Liver (tissue), 3 donors: ENCODE data around the gene MLLT3.

Source experiments
- FOXA1 ChIP-seq: IDR thresholded peaks from 2 replicates; pipeline ENCODE4 v1.6.1; 2016; ENCODE audit warnings: antibody characterized with exemption
- GABPA ChIP-seq, 2 donors: IDR thresholded peaks in 1 of 2; conservative IDR thresholded peaks in 1 of 2; 2 replicates each; pipeline ENCODE4 v1.6.1; 2016; ENCODE audit warnings: antibody characterized with exemption in 2 of 2, mild to moderate bottlenecking in 1 of 2, moderate library complexity in 1 of 2
- TF ChIP-seq, protein P1 (sequence below): IDR thresholded peaks from 2 replicates; pipeline ENCODE4 v1.6.1; 2016; ENCODE audit warnings: antibody characterized with exemption, mild to moderate bottlenecking
- TF ChIP-seq, protein P2 (sequence below): fragments of 150-350 bp; IDR thresholded peaks from 2 replicates; pipeline ENCODE4 v1.5.1; 2017; ENCODE audit warnings: improper control_type of control experiment, low read depth, low read length; ENCODE audit not compliant: missing input control
- TF ChIP-seq, protein P3 (sequence below): IDR thresholded peaks from 2 replicates; pipeline ENCODE4 v1.6.1; 2016; ENCODE audit warnings: antibody characterized with exemption
- TF ChIP-seq, protein P4 (sequence below): IDR thresholded peaks from 2 replicates; pipeline ENCODE4 v1.6.1; 2016; ENCODE audit warnings: antibody characterized with exemption
- donor health status: healthy.
- donor health status: healthy.

DNA sequence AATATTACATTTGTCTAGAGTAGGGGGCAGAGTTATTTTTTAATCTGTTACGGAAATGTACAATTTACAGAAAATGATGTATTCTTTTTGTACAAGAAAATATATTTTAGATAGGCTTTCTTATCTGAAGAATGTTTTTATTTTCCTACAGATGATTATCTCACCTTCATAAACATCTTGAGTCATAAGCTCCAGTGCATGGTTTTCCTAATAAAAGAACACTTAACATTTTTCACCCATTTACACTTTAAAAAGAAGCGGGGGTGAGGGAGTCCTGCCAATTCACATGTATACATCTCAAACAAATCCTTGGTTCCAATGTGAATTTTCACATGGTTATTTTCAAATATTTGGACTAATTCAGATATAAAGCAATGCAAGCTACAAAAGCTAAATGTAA lies 85.0 kb downstream of the MLLT3 start:
- TF ChIP-seq, protein P1, sequence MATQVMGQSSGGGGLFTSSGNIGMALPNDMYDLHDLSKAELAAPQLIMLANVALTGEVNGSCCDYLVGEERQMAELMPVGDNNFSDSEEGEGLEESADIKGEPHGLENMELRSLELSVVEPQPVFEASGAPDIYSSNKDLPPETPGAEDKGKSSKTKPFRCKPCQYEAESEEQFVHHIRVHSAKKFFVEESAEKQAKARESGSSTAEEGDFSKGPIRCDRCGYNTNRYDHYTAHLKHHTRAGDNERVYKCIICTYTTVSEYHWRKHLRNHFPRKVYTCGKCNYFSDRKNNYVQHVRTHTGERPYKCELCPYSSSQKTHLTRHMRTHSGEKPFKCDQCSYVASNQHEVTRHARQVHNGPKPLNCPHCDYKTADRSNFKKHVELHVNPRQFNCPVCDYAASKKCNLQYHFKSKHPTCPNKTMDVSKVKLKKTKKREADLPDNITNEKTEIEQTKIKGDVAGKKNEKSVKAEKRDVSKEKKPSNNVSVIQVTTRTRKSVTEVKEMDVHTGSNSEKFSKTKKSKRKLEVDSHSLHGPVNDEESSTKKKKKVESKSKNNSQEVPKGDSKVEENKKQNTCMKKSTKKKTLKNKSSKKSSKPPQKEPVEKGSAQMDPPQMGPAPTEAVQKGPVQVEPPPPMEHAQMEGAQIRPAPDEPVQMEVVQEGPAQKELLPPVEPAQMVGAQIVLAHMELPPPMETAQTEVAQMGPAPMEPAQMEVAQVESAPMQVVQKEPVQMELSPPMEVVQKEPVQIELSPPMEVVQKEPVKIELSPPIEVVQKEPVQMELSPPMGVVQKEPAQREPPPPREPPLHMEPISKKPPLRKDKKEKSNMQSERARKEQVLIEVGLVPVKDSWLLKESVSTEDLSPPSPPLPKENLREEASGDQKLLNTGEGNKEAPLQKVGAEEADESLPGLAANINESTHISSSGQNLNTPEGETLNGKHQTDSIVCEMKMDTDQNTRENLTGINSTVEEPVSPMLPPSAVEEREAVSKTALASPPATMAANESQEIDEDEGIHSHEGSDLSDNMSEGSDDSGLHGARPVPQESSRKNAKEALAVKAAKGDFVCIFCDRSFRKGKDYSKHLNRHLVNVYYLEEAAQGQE, result no peak
- TF ChIP-seq, protein P2, sequence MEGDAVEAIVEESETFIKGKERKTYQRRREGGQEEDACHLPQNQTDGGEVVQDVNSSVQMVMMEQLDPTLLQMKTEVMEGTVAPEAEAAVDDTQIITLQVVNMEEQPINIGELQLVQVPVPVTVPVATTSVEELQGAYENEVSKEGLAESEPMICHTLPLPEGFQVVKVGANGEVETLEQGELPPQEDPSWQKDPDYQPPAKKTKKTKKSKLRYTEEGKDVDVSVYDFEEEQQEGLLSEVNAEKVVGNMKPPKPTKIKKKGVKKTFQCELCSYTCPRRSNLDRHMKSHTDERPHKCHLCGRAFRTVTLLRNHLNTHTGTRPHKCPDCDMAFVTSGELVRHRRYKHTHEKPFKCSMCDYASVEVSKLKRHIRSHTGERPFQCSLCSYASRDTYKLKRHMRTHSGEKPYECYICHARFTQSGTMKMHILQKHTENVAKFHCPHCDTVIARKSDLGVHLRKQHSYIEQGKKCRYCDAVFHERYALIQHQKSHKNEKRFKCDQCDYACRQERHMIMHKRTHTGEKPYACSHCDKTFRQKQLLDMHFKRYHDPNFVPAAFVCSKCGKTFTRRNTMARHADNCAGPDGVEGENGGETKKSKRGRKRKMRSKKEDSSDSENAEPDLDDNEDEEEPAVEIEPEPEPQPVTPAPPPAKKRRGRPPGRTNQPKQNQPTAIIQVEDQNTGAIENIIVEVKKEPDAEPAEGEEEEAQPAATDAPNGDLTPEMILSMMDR, result no peak
- TF ChIP-seq FOXA1, result no peak
- TF ChIP-seq, protein P3, sequence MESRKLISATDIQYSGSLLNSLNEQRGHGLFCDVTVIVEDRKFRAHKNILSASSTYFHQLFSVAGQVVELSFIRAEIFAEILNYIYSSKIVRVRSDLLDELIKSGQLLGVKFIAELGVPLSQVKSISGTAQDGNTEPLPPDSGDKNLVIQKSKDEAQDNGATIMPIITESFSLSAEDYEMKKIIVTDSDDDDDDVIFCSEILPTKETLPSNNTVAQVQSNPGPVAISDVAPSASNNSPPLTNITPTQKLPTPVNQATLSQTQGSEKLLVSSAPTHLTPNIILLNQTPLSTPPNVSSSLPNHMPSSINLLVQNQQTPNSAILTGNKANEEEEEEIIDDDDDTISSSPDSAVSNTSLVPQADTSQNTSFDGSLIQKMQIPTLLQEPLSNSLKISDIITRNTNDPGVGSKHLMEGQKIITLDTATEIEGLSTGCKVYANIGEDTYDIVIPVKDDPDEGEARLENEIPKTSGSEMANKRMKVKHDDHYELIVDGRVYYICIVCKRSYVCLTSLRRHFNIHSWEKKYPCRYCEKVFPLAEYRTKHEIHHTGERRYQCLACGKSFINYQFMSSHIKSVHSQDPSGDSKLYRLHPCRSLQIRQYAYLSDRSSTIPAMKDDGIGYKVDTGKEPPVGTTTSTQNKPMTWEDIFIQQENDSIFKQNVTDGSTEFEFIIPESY, result no peak
- TF ChIP-seq GABPA (IDR thresholded peaks at IDR 0.05 in 1 of 2, conservative IDR thresholded peaks at IDR 0.05 in 1 of 2), result no peak
- TF ChIP-seq, protein P4, sequence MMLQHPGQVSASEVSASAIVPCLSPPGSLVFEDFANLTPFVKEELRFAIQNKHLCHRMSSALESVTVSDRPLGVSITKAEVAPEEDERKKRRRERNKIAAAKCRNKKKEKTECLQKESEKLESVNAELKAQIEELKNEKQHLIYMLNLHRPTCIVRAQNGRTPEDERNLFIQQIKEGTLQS, result no peak
